Activated B cell treated with CpG ODN at 0.5 μM for 24 hours (primary cell): Measurements from ENCODE around the gene MIB2. TPM values are rescaled to one million over a fixed set of nuclear protein-coding genes. Genes with fewer than 3 reads are reported as not detected.
"Not testable (repeated sequence)": the region's sequence is repeated elsewhere in the genome, so short reads cannot be mapped to it uniquely, and the experiment has no call there.

Source experiments
- ATAC-seq: fragments of 200-7000 bp; cut with Tn5 transposase; one replicate; pipeline ENCODE4 v1.10.0; 2021; ENCODE audit warnings: low read depth, mild to moderate bottlenecking, moderate library complexity
- CTCF ChIA-PET: fragments of 350-600 bp; sonication (Branson Sonifier 250); formaldehyde crosslinking; loops from one replicate; lab custom pipeline; 2021; ENCODE audit warnings: antibody characterized with exemption; lab: Charles Lee
- POLR2A ChIA-PET: fragments of 350-600 bp; sonication (Branson Sonifier 250); formaldehyde crosslinking; loops from one replicate; lab custom pipeline; 2021; ENCODE audit warnings: antibody characterized with exemption; lab: Charles Lee
- DNase-seq: peaks from one replicate; pipeline ENCODE4 v3.0.0; 2022
- H3K27ac Mint-ChIP-seq: one replicate; pipeline ENCODE4 v1.8.0; 2020; ENCODE audit warnings: mixed read lengths
- H3K27me3 Mint-ChIP-seq: one replicate; pipeline ENCODE4 v1.8.0; 2021; ENCODE audit warnings: mixed read lengths
- H3K36me3 Mint-ChIP-seq: one replicate; pipeline ENCODE4 v1.8.0; 2021; ENCODE audit warnings: low read depth, mixed read lengths
- H3K4me1 Mint-ChIP-seq: one replicate; pipeline ENCODE4 v1.8.0; 2021; ENCODE audit warnings: mixed read lengths
- H3K4me3 Mint-ChIP-seq: one replicate; pipeline ENCODE4 v1.8.0; 2020; ENCODE audit warnings: mild to moderate bottlenecking, mixed read lengths
- H3K9me3 Mint-ChIP-seq: one replicate; pipeline ENCODE4 v1.8.0; 2020; ENCODE audit warnings: mixed read lengths
- intact Hi-C: fragments of 100-400 bp; cut with micrococcal nuclease; formaldehyde crosslinking; loops from one replicate; pipeline ENCODE4 v1.15.1; 2024
- total RNA-seq: library from RNA; stranded (reverse); gene quantifications from 2 replicates; pipeline ENCODE4 v1.2.3, GENCODE V29; 2022

MIB2 gene
- total RNA-seq, 1 donor from 2014 or later = 36.4 TPM

GRCh38 chr1:1638528-1638927 lies 23.2 kb downstream of the MIB2 start:
- H3K4me1 Mint-ChIP-seq, CTCF ChIA-PET, H3K9me3 Mint-ChIP-seq, DNase-seq, H3K27me3 Mint-ChIP-seq, H3K27ac Mint-ChIP-seq, H3K4me3 Mint-ChIP-seq, ATAC-seq, intact Hi-C loops: not testable (repeated sequence)
- POLR2A ChIA-PET = interaction anchor here (0.7 kb wide), 1 partner anchor 467 kb away, joined by 6 read pairs; no protein-coding TSS in a partner anchor
- peaks cover 25% of the 10 kb centered on the region for H3K36me3 Mint-ChIP-seq

GRCh38 chr1:1639368-1639767 lies 24.1 kb downstream of the MIB2 start:
- peaks cover 25% of the 10 kb centered on the region for H3K36me3 Mint-ChIP-seq
- H3K4me1 Mint-ChIP-seq, H3K27me3 Mint-ChIP-seq, ATAC-seq, CTCF ChIA-PET, H3K4me3 Mint-ChIP-seq, DNase-seq, intact Hi-C loops, H3K9me3 Mint-ChIP-seq, H3K27ac Mint-ChIP-seq: not testable (repeated sequence)
- POLR2A ChIA-PET = interaction anchor here (0.7 kb wide), 1 partner anchor 466 kb away, joined by 6 read pairs; no protein-coding TSS in a partner anchor

- H3K27ac Mint-ChIP-seq, H3K4me3 Mint-ChIP-seq, ATAC-seq, DNase-seq, intact Hi-C loops, H3K4me1 Mint-ChIP-seq, CTCF ChIA-PET, POLR2A ChIA-PET, H3K27me3 Mint-ChIP-seq, H3K9me3 Mint-ChIP-seq: not testable (repeated sequence)
- peaks cover 25% of the 10 kb centered on the region for H3K36me3 Mint-ChIP-seq
Measured at GRCh38 chr1:1640081-1640480, 24.8 kb downstream of the MIB2 start.

- CTCF ChIA-PET, H3K4me3 Mint-ChIP-seq, intact Hi-C loops, H3K4me1 Mint-ChIP-seq, DNase-seq, POLR2A ChIA-PET, H3K27ac Mint-ChIP-seq, ATAC-seq, H3K9me3 Mint-ChIP-seq, H3K27me3 Mint-ChIP-seq: not testable (repeated sequence)
- H3K36me3 Mint-ChIP-seq = peaks cover 28% of the 10 kb centered on the region
Measured at GRCh38 chr1:1640711-1641461, 25.6 kb downstream of the MIB2 start.

- POLR2A ChIA-PET, H3K9me3 Mint-ChIP-seq, H3K4me3 Mint-ChIP-seq, intact Hi-C loops, H3K4me1 Mint-ChIP-seq, H3K27ac Mint-ChIP-seq, ATAC-seq, H3K27me3 Mint-ChIP-seq, DNase-seq: not testable (repeated sequence)
- CTCF ChIA-PET = interaction anchor here (1.1 kb wide), 1 partner anchor 259 kb away, joined by 5 read pairs; no protein-coding TSS in a partner anchor
- H3K36me3 Mint-ChIP-seq = peaks cover 40% of the 10 kb centered on the region
Measured at GRCh38 chr1:1646326-1646725, 31.0 kb downstream of the MIB2 start.

- H3K9me3 Mint-ChIP-seq, intact Hi-C loops, CTCF ChIA-PET, DNase-seq, POLR2A ChIA-PET, H3K4me3 Mint-ChIP-seq, H3K27me3 Mint-ChIP-seq, H3K4me1 Mint-ChIP-seq, ATAC-seq, H3K27ac Mint-ChIP-seq: not testable (repeated sequence)
- peaks cover 52% of the 10 kb centered on the region for H3K36me3 Mint-ChIP-seq
Measured at GRCh38 chr1:1647567-1648241, 32.4 kb downstream of the MIB2 start.

- POLR2A ChIA-PET, H3K4me3 Mint-ChIP-seq, DNase-seq, H3K4me1 Mint-ChIP-seq, H3K27ac Mint-ChIP-seq, H3K27me3 Mint-ChIP-seq, H3K9me3 Mint-ChIP-seq, intact Hi-C loops, CTCF ChIA-PET, ATAC-seq: not testable (repeated sequence)
- H3K36me3 Mint-ChIP-seq = peaks cover 53% of the 10 kb centered on the region
Measured at GRCh38 chr1:1648265-1648664, 33.0 kb downstream of the MIB2 start.

- CTCF ChIA-PET, H3K9me3 Mint-ChIP-seq, H3K4me1 Mint-ChIP-seq, H3K27me3 Mint-ChIP-seq, POLR2A ChIA-PET: not testable (repeated sequence)
- H3K36me3 Mint-ChIP-seq = peaks cover 25% of the 10 kb centered on the region
- intact Hi-C loops = loop anchor here (1.0 to 10.0 kb wide), 4 partner anchors 20 to 246 kb away; partner anchors contain the start of genes MIB2 and SSU72
- DNase-seq (peak; percentile 88), ATAC-seq (peak; percentile 90)
- peak within 1 kb of the TSS; percentile 99 for H3K27ac Mint-ChIP-seq
- H3K4me3 Mint-ChIP-seq = peak within 1 kb of the TSS; percentile 93
Measured at GRCh38 chr1:1658583-1659549, 43.6 kb downstream of the MIB2 start, which contains the start of gene CDK11B. CDK11B (minus strand) TSS chr1:1659004; CDS start chr1:1657485, 1,519 bp downstream.

GRCh38 chr1:1662392-1662791 lies 47.1 kb downstream of the MIB2 start:
- H3K27ac Mint-ChIP-seq, H3K4me3 Mint-ChIP-seq, DNase-seq, H3K9me3 Mint-ChIP-seq, POLR2A ChIA-PET, CTCF ChIA-PET, H3K27me3 Mint-ChIP-seq, ATAC-seq, intact Hi-C loops, H3K4me1 Mint-ChIP-seq: not testable (repeated sequence)
- peaks cover 16% of the 10 kb centered on the region for H3K36me3 Mint-ChIP-seq

GRCh38 chr1:1662830-1663560 lies 47.7 kb downstream of the MIB2 start:
- POLR2A ChIA-PET = not testable (repeated sequence)

More at GRCh38 chr1:1662830-1663560, 47.7 kb downstream of the MIB2 start:
- H3K9me3 Mint-ChIP-seq, ATAC-seq, intact Hi-C loops, DNase-seq, H3K4me1 Mint-ChIP-seq, H3K27ac Mint-ChIP-seq, H3K4me3 Mint-ChIP-seq, H3K27me3 Mint-ChIP-seq, CTCF ChIA-PET: not testable (repeated sequence)
- peaks cover 19% of the 10 kb centered on the region for H3K36me3 Mint-ChIP-seq
